B cell (primary cell): ENCODE results near the gene C3. TPM values are rescaled to one million over a fixed set of nuclear protein-coding genes. Genes with fewer than 3 reads are reported as not detected.
A peak's percentile ranks its signal among the peaks of the same experiment; 100 is the strongest.

ENCODE experiments used
- ATAC-seq: fragments of 200-7000 bp; cut with Tn5 transposase; one replicate; pipeline ENCODE4 v1.10.0; 2021; ENCODE audit warnings: low read depth, mild to moderate bottlenecking, moderate number of reproducible peaks, moderate library complexity
- CTCF ChIA-PET: fragments of 350-600 bp; sonication (Branson Sonifier 250); formaldehyde crosslinking; loops from one replicate; lab custom pipeline; 2021; ENCODE audit warnings: antibody characterized with exemption, inconsistent platforms; lab: Charles Lee
- POLR2A ChIA-PET: fragments of 350-600 bp; sonication (Branson Sonifier 250); formaldehyde crosslinking; loops from one replicate; lab custom pipeline; 2021; ENCODE audit warnings: antibody characterized with exemption; lab: Charles Lee
- DNase-seq: peaks from one replicate; pipeline ENCODE4 v3.0.0; 2013
- H2AFZ ChIP-seq: 2 replicates; pipeline ENCODE4 v1.6.1; 2012; ENCODE audit warnings: mild to moderate bottlenecking, low read depth, low read length; ENCODE audit not compliant: insufficient read depth, poor library complexity, severe bottlenecking
- H3K27ac ChIP-seq, 2 donors: 1 replicate in 1 of 2; 2 replicates in 1 of 2; pipeline ENCODE4 v1.5.1; 2012 to 2013; ENCODE audit warnings: low read length in 2 of 2, mild to moderate bottlenecking in 2 of 2, moderate library complexity in 1 of 2
- H3K27me3 ChIP-seq, 4 experiments: fragments of 200-600 bp in 1 of 4; sonication (generic) in 1 of 4; replicated peaks in 1 of 4; 1 replicate in 2 of 4; 2 replicates in 2 of 4; pipeline versions ENCODE4 v1.6.1 to v1.7.0; 2013 to 2016; ENCODE audit warnings: low read length in 3 of 4, mild to moderate bottlenecking in 2 of 4, mixed read lengths in 1 of 4, moderate library complexity in 1 of 4; ENCODE audit not compliant: insufficient read depth in 4 of 4, control insufficient read depth in 3 of 4; ENCODE audit errors: control extremely low read depth in 1 of 4
- H3K36me3 ChIP-seq, 2 experiments: replicated peaks in 1 of 2; 1 replicate in 1 of 2; 2 replicates in 1 of 2; pipeline versions ENCODE4 v1.6.1 to v1.7.1; 2013; ENCODE audit warnings: low read length in 1 of 2; ENCODE audit not compliant: insufficient read depth in 2 of 2, control insufficient read depth in 1 of 2; ENCODE audit errors: control extremely low read depth in 1 of 2, extremely low read depth in 1 of 2
- H3K4me1 ChIP-seq, 2 donors: fragments of 200-600 bp in 1 of 2; sonication (generic) in 1 of 2; 1 replicate in 1 of 2; 2 replicates in 1 of 2; pipeline versions ENCODE4 v1.5.1 to v1.6.1; 2013 to 2017; ENCODE audit warnings: low read length in 2 of 2; ENCODE audit not compliant: control insufficient read depth in 2 of 2, insufficient read depth in 2 of 2
- H3K4me2 ChIP-seq: replicated peaks from 2 replicates; pipeline ENCODE3; 2012; ENCODE audit warnings: mild to moderate bottlenecking, low read depth, low read length; ENCODE audit not compliant: poor library complexity, severe bottlenecking
- H3K4me3 ChIP-seq, 5 experiments: fragments of 200-600 bp in 1 of 5; sonication (generic) in 1 of 5; 1 replicate in 3 of 5; 2 replicates in 2 of 5; pipeline versions ENCODE4 v1.5.1 to v1.7.0; 2011 to 2016; ENCODE audit warnings: low read length in 4 of 5, mild to moderate bottlenecking in 4 of 5, low read depth in 2 of 5, control low read depth in 1 of 5, moderate library complexity in 1 of 5; ENCODE audit not compliant: insufficient read depth in 1 of 5; ENCODE audit errors: control extremely low read depth in 1 of 5, extremely low read depth in 1 of 5
- H3K79me2 ChIP-seq: fragments of 200-600 bp; sonication (generic); one replicate; pipeline ENCODE4 v1.6.0; 2016; ENCODE audit warnings: low read length; ENCODE audit not compliant: control insufficient read depth, insufficient read depth
- H3K9ac ChIP-seq: fragments of 200-600 bp; sonication (generic); 2 replicates; pipeline ENCODE4 v1.6.1; 2017; ENCODE audit warnings: mild to moderate bottlenecking, low read length, moderate library complexity
- H3K9me3 ChIP-seq, 3 donors: one replicate each; pipeline versions ENCODE4 v1.6.1 to v1.7.1; 2013; ENCODE audit warnings: low read length in 2 of 3; ENCODE audit not compliant: control insufficient read depth in 2 of 3, insufficient read depth in 1 of 3; ENCODE audit errors: control extremely low read depth in 1 of 3
- H4K20me1 ChIP-seq: 2 replicates; pipeline ENCODE4 v1.6.0; 2012; ENCODE audit warnings: mild to moderate bottlenecking, low read length; ENCODE audit not compliant: insufficient read depth, control insufficient read depth, poor library complexity, severe bottlenecking
- H3K27ac Mint-ChIP-seq: one replicate; pipeline ENCODE4 v1.8.0; 2021; ENCODE audit warnings: mixed read lengths
- H3K27me3 Mint-ChIP-seq: one replicate; pipeline ENCODE4 v1.8.0; 2021; ENCODE audit warnings: mixed read lengths
- H3K4me1 Mint-ChIP-seq: one replicate; pipeline ENCODE4 v1.8.0; 2021; ENCODE audit warnings: mixed read lengths
- H3K4me3 Mint-ChIP-seq: one replicate; pipeline ENCODE4 v1.8.0; 2021; ENCODE audit warnings: mixed read lengths
- H3K9me3 Mint-ChIP-seq: one replicate; pipeline ENCODE4 v1.8.0; 2022; ENCODE audit warnings: mixed read lengths; ENCODE audit not compliant: insufficient read depth
- EZH2 ChIP-seq: IDR thresholded peaks from 2 replicates; pipeline ENCODE4 v1.6.1; 2012; ENCODE audit warnings: borderline replicate concordance, low read depth, mild to moderate bottlenecking, moderate library complexity, low read length; ENCODE audit not compliant: insufficient read depth, poor library complexity, severe bottlenecking
- WGBS: methylation state at CpG from one replicate; pipeline ENCODE4 v1.1.5; 2013; ENCODE audit warnings: missing lambda C conversion rate; ENCODE audit not compliant: insufficient coverage; 5-methylcytosine and 5-hydroxymethylcytosine counted together
- intact Hi-C: fragments of 100-400 bp; cut with micrococcal nuclease; formaldehyde crosslinking; loops from one replicate; pipeline ENCODE4 v1.10.0; 2022
- polyA plus RNA-seq: library from polyadenylated mRNA; depleted of rRNA; stranded (reverse); fragments of >200 nt; gene quantifications from 2 replicates; pipeline ENCODE4 v1.2.3, GENCODE V29; 2012
- total RNA-seq, 2 donors: library from RNA; stranded (reverse); fragments of 120-200 nt in 1 of 2; gene quantifications; 1 replicate in 1 of 2; 2 replicates in 1 of 2; pipeline versions ENCODE4 v1.2.3 to v1.2.4, GENCODE V29; 2013 to 2022
- TF ChIP-seq, protein P1 (sequence below): fragments of 200-600 bp; IDR thresholded peaks from one replicate; pipeline ENCODE4 v1.8.0; 2022; ENCODE audit warnings: antibody characterized with exemption, mild to moderate bottlenecking

C3 gene
- total and polyA plus RNA-seq, 2 donors (not counting 1 experiment from before 2014, with no cell fraction given): 0.01 to 0.47 TPM

DNA sequence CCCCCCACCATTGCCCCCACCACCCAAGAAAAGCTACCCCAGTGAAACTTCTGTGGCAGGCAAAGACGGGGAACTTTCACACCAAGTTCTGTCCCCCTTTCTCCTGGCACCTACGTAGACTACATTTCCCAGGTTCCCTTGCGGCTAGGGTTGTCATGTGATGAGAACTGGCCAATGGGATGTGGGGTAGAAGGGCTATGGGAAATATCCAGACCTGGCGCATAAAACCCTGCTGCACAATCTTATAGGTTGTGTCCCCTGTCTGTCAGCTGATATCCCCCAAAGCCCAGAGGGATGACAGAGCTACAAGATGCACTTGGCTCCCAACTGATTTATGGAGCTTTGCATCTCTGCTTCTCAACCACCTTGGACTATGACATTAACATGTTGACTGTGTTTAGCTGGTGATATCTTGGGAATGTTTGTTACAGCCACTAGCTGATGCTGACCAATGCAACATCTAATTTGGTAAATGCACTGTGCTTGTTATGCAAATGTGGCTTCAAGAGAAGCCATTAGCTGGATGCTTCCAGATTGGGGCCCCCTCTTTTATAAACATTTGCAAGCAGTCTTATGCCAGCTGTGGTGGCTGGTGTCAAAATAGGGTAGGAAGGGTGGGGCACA, 40.7 kb upstream of the C3 start:
- 78% methylated on average over 1 of the region's 4 CpGs for WGBS
- intact Hi-C loops: no loop called here
- Mint-ChIP-seq H3K27me3 (no peaks in the 10 kb centered on the region), H3K9me3 (no peaks in the 10 kb centered on the region), H3K4me1 (peaks cover 24% of the 10 kb centered on the region), H3K27ac (no peak overlapping the region), H3K4me3 (no peak overlapping the region)
- Histone ChIP-seq H3K27ac (no peak overlapping the region), H3K27me3 (no peaks in the 10 kb centered on the region), H4K20me1 (peaks cover 28% of the 10 kb centered on the region), H3K4me3 (no peak overlapping the region), H2AFZ (no peak overlapping the region), H3K79me2 (peaks cover 69% of the 10 kb centered on the region), H3K9ac (no peak overlapping the region), H3K9me3 (peaks cover 0 to 5% (median 0%) of the 10 kb centered on the region in 3 donors), H3K4me2 (no peak overlapping the region), H3K4me1 (peaks cover 12 to 22% of the 10 kb centered on the region in 2 donors), H3K36me3 (peaks cover 2 to 27% of the 10 kb centered on the region in 2 experiments)
- ChIA-PET CTCF (interaction anchor here (0.5 to 1.4 kb wide), 3 partner anchors 11 to 242 kb away, joined by 3 to 6 read pairs (median 4); partner anchors contain the start of gene VAV1), POLR2A (interaction anchor here (1.4 kb wide), 1 partner anchor 41 kb away, joined by 3 read pairs; no protein-coding TSS in a partner anchor)
- peak; percentile 42 for DNase-seq
- no peak for ATAC-seq
- no peak for TF ChIP-seq EZH2
- TF ChIP-seq, protein P1, sequence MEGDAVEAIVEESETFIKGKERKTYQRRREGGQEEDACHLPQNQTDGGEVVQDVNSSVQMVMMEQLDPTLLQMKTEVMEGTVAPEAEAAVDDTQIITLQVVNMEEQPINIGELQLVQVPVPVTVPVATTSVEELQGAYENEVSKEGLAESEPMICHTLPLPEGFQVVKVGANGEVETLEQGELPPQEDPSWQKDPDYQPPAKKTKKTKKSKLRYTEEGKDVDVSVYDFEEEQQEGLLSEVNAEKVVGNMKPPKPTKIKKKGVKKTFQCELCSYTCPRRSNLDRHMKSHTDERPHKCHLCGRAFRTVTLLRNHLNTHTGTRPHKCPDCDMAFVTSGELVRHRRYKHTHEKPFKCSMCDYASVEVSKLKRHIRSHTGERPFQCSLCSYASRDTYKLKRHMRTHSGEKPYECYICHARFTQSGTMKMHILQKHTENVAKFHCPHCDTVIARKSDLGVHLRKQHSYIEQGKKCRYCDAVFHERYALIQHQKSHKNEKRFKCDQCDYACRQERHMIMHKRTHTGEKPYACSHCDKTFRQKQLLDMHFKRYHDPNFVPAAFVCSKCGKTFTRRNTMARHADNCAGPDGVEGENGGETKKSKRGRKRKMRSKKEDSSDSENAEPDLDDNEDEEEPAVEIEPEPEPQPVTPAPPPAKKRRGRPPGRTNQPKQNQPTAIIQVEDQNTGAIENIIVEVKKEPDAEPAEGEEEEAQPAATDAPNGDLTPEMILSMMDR: no peak

DNA sequence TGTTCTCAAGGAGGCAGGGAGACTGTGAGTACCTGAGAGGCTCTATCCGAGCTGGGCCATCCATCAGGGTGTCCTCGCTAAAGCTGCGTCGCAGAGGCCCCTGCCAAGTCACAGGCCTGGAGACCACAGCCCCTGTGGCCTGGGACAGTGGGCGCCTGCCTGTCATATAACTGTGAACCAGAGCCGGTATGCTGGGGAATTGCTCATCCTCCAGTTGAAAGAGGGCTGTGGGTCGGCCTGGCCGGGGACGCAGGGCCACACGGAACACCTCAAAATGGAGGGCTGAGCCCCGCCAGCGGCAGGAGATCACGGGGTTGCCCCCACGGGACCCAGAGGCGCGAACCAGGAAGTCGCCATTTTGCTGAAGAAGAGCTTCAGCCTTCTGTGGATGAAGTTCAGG, 40.2 kb upstream of the C3 start:
- POLR2A ChIA-PET: interaction anchor here (1.4 kb wide), 1 partner anchor 42 kb away, joined by 3 read pairs; no protein-coding TSS in a partner anchor
- H3K27ac Mint-ChIP-seq: no peak overlapping the region
- peaks cover 2 to 27% of the 10 kb centered on the region in 2 experiments for H3K36me3 ChIP-seq

More for the DNA sequence above, 40.2 kb upstream of the C3 start:
- WGBS: 98% methylated on average over 12 of the region's 17 CpGs
- Mint-ChIP-seq H3K27me3 (no peaks in the 10 kb centered on the region), H3K9me3 (no peaks in the 10 kb centered on the region), H3K4me1 (peaks cover 19% of the 10 kb centered on the region), H3K4me3 (no peak overlapping the region)
- no peak overlapping the region for H3K4me3 ChIP-seq
- H4K20me1 ChIP-seq: peaks cover 24% of the 10 kb centered on the region
- DNase-seq: no peak
- no peak overlapping the region for H3K9ac ChIP-seq
- peaks cover 0 to 5% (median 0%) of the 10 kb centered on the region in 3 donors for H3K9me3 ChIP-seq
- CTCF ChIA-PET: no interaction called here
- no peak for ATAC-seq
- TF ChIP-seq, protein P1: no peak
- TF ChIP-seq EZH2: no peak
- H2AFZ ChIP-seq: no peak overlapping the region
- no peak overlapping the region for H3K4me2 ChIP-seq
- peaks cover 63% of the 10 kb centered on the region for H3K79me2 ChIP-seq
- H3K27ac ChIP-seq: no peak overlapping the region
- no peaks in the 10 kb centered on the region for H3K27me3 ChIP-seq
- intact Hi-C loops: no loop called here
- peaks cover 6 to 16% of the 10 kb centered on the region in 2 donors for H3K4me1 ChIP-seq
